HG02642 (cell line): ENCODE measurements around the gene PCBP4.

ENCODE experiments used
- ATAC-seq: cut with Tn5 transposase; IDR thresholded peaks from one replicate; pipeline ENCODE4 v1.9.1; 2021; ENCODE audit warnings: mild to moderate bottlenecking; ENCODE audit not compliant: unreplicated experiment, poor library complexity

The PCBP4 gene

GRCh38 chr3:51974963-51975851, 8.0 kb upstream of the PCBP4 start, which contains the start of gene ABHD14A:
TSS of gene ABHD14A (plus strand) at chr3:51975064. CDS start at chr3:51975136, 72 bp downstream.
- ATAC-seq = peak; percentile 59

GRCh38 chr3:51974277-51974962, 7.2 kb upstream of the PCBP4 start:
- peak; percentile 8 for ATAC-seq

- ATAC-seq = no peak
Measured at GRCh38 chr3:51971350-51971749, 4.1 kb upstream of the PCBP4 start.

GRCh38 chr3:51970606-51971300, 3.5 kb upstream of the PCBP4 start:
- no peak for ATAC-seq

GRCh38 chr3:51969841-51970240, 2.6 kb upstream of the PCBP4 start:
- ATAC-seq = no peak

GRCh38 chr3:51968883-51969678, 1.8 kb upstream of the PCBP4 start:
- no peak for ATAC-seq

DNA sequence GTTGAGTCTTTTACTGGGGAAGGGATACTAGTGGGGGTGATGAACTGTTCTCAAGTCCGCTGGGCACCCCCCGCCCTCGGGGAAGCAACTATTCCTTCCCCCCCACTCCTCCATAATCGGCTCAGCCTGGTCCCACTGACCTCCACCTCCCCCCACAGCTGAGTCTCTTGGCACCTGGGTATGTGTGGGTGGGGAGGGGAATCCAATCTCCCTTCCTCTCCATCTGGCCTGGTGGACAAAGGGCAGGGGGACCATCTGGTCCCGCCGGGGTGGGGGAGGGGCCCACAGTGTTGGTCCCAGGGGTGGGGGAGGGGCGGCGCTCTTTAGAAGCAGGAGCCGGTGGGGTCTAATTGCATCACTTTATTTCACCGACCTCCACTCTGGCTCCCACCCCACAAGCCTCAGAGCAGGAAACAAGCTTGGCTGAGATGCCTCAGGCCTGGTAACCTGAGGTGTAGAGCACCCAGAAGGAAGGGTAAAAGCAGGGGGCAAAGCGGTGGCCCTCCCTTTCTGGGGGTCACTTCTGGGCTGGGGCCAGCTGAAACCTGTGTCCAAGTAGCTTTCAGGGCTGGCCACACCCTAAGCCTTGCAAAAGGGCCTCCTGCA, 1.0 kb upstream of the PCBP4 start:
- no peak for ATAC-seq

GRCh38 chr3:51966922-51967383, 301 bp downstream of the PCBP4 start:
- ATAC-seq = peak; percentile 31

DNA sequence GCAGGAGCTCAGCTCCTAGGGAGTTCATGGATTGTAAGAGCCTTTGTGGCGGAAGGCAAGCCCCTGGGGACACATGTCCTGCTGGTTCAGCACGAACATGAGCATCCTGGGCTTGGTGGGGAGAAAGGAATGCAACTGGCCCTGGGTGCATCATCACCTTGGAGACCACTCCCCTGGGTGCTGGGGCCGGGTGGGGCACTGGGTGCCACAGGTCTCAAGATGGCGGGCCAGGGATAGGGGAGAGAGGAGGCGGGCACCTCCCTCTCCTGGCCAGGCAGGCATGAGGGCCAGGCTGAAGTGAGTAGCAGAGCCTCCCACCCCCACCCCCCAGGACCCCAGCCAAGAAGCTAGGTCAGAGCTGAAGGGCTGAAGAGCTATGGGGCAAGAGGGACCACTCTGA, 768 bp downstream of the PCBP4 start:
- ATAC-seq = no peak

DNA sequence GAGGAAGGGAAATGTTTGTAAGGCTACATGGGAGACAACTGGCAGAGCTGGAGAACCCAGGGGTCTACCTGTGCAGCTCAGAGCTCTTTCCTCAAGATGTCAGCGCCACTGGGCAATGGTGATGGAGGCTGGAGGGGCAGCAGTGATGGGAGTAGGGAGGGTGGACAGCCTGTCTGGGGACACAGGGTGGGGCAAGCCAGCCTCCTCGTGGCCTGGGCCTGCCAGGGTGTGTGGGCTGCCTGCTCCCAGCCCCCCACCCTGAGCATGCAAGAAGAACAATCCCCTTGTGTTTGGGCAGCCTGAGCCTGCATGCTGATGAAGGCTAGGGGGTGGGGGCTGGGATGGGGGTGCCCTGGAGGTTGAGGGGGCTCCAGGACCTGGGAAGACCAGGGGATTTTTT, 1.2 kb downstream of the PCBP4 start:
- no peak for ATAC-seq

GRCh38 chr3:51964521-51964920, 2.7 kb downstream of the PCBP4 start:
- no peak for ATAC-seq

- no peak for ATAC-seq
Measured at GRCh38 chr3:51963951-51964451, 3.3 kb downstream of the PCBP4 start.

DNA sequence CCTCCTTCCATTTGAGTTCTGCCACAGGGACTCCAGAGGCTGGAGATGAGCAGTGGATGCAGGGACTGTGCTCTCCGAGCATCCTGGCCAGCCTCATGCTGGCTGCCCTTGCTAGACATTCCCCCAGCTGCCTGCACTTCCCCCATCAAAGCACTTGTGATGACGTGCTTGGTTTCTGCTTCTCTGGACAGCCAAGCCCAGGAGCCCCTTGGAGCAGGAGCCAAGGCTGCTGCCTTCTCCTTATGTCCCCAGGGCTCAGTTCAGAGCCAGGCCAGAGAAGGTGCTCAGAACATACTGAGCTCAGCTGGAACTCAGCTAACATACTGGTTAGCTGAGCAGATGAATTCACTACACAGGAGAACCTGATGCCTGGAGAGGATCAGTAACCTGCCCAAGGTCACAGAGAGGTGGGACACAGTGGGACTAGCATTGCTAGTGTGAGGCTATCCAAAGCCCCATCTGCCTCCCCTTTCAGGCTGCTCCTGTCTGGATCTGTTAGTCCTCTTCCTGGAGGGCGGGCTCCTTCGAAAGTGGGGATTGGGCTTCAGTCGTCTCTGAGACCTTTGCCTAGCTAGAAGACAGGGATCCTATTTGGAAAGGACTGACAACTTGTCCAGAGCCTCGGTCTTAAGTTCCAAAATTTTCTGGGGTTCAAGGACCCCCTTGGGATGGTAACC, 4.3 kb downstream of the PCBP4 start:
- ATAC-seq = no peak

GRCh38 chr3:51961602-51962569, 5.4 kb downstream of the PCBP4 start:
- no peak for ATAC-seq

- no peak for ATAC-seq
Measured at GRCh38 chr3:51961011-51961410, 6.2 kb downstream of the PCBP4 start.

GRCh38 chr3:51960386-51960785, 6.9 kb downstream of the PCBP4 start:
- no peak for ATAC-seq

- ATAC-seq = no peak
Measured at GRCh38 chr3:51959651-51960050, 7.6 kb downstream of the PCBP4 start.
